HepG2 (cell line): ENCODE data around the gene SNRNP27. TPM values are rescaled to one million over a fixed set of nuclear protein-coding genes. Genes with fewer than 3 reads are reported as not detected.

ENCODE experiments used
- ADNP ChIP-seq: sonication (generic); formaldehyde crosslinking; IDR thresholded peaks from 2 replicates; pipeline ENCODE4 v1.4.0; 2020; ENCODE audit warnings: missing genetic modification reagents
- AGO1 ChIP-seq: fragments of 200-400 bp; formaldehyde crosslinking; IDR thresholded peaks from 2 replicates; pipeline ENCODE4 v1.6.1; 2017; ENCODE audit warnings: mild to moderate bottlenecking, low read depth, low read length, moderate library complexity; ENCODE audit not compliant: poor library complexity, severe bottlenecking
- ATF7-NPFF ChIP-seq: sonication (generic); formaldehyde crosslinking; IDR thresholded peaks from 2 replicates; pipeline ENCODE4 v1.8.1; 2023; ENCODE audit warnings: mild to moderate bottlenecking, low read depth, missing genetic modification reagents, moderate library complexity
- LCORL ChIP-seq, 2 experiments: fragments of 450-650 bp in 1 of 2; sonication (generic) in 1 of 2; formaldehyde crosslinking in 1 of 2; IDR thresholded peaks; 2 replicates each; pipeline versions ENCODE4 v1.5.0 to v1.6.1; 2017 to 2020; ENCODE audit warnings: antibody characterized with exemption in 1 of 2, missing genetic modification reagents in 1 of 2
- MZF1 ChIP-seq: sonication (generic); formaldehyde crosslinking; IDR thresholded peaks from 2 replicates; pipeline ENCODE4 v1.8.1; 2023; ENCODE audit warnings: mild to moderate bottlenecking, missing genetic modification reagents, borderline replicate concordance
- NR2F6 ChIP-seq, 2 experiments: IDR thresholded peaks; 2 replicates each; pipeline ENCODE4 v1.6.1; 2016; ENCODE audit warnings: antibody characterized with exemption in 1 of 2, mild to moderate bottlenecking in 1 of 2
- PITX1 ChIP-seq: sonication (generic); formaldehyde crosslinking; IDR thresholded peaks from 2 replicates; pipeline ENCODE4 v1.5.1; 2020; ENCODE audit warnings: mild to moderate bottlenecking, missing genetic modification reagents
- PRMT3 ChIP-seq: sonication (generic); formaldehyde crosslinking; IDR thresholded peaks from 2 replicates; pipeline ENCODE4 v1.8.1; 2022; ENCODE audit warnings: low read depth, mild to moderate bottlenecking, moderate library complexity, missing genetic modification reagents, borderline replicate concordance
- SATB2 ChIP-seq: sonication (generic); formaldehyde crosslinking; IDR thresholded peaks from 2 replicates; pipeline ENCODE4 v1.5.0; 2020; ENCODE audit warnings: missing genetic modification reagents
- SMAD1 ChIP-seq: sonication (generic); formaldehyde crosslinking; IDR thresholded peaks from 2 replicates; pipeline ENCODE4 v1.4.0; 2020; ENCODE audit warnings: missing genetic modification reagents, low read depth, mild to moderate bottlenecking, borderline replicate concordance
- TSC22D2 ChIP-seq: sonication (generic); formaldehyde crosslinking; IDR thresholded peaks from 2 replicates; pipeline ENCODE4 v1.5.1; 2020; ENCODE audit warnings: missing genetic modification reagents, mild to moderate bottlenecking, borderline replicate concordance
- ZFP62 ChIP-seq: sonication (generic); formaldehyde crosslinking; IDR thresholded peaks from 2 replicates; pipeline ENCODE4 v1.4.0; 2020; ENCODE audit warnings: missing genetic modification reagents
- ZMYM2 ChIP-seq: sonication (generic); formaldehyde crosslinking; IDR thresholded peaks from 2 replicates; pipeline ENCODE4 v1.8.0; 2022; ENCODE audit warnings: mild to moderate bottlenecking, missing genetic modification reagents
- ZNF546 ChIP-seq: sonication (generic); formaldehyde crosslinking; conservative IDR thresholded peaks from 2 replicates; pipeline ENCODE4 v1.8.1; 2023; ENCODE audit warnings: mild to moderate bottlenecking, missing genetic modification reagents
- ZNF547 ChIP-seq: sonication (generic); formaldehyde crosslinking; IDR thresholded peaks from 2 replicates; pipeline ENCODE4 v1.5.1; 2020; ENCODE audit warnings: mild to moderate bottlenecking, missing genetic modification reagents
- ZNF550 ChIP-seq: sonication (generic); formaldehyde crosslinking; IDR thresholded peaks from 2 replicates; pipeline ENCODE4 v1.4.0; 2020; ENCODE audit warnings: mild to moderate bottlenecking, missing genetic modification reagents, borderline replicate concordance
- polyA plus RNA-seq, 8 experiments: library from polyadenylated mRNA; depleted of rRNA in 3 of 8; stranded (reverse) in 7 of 8; unstranded in 1 of 8; fragments of >200 nt; fragmentation: Illumina TruSeq in 4 of 8; extraction: Trizol in 4 of 8; gene quantifications; 2 replicates each; pipeline versions ENCODE4 v1.2.1 to v1.2.3, GENCODE V29; 2011 to 2016; ENCODE audit warnings: low read depth in 4 of 8, missing spikeins in 1 of 8, mixed read lengths in 1 of 8; ENCODE audit not compliant: insufficient read depth in 1 of 8
- total RNA-seq, 5 experiments: library from RNA; depleted of rRNA; stranded (reverse); fragments of >200 nt; fragmentation: Illumina TruSeq; extraction: Trizol; gene quantifications; 2 replicates each; pipeline ENCODE4 v1.2.3, GENCODE V29; 2016; ENCODE audit warnings: low read depth in 1 of 5
- TF ChIP-seq, protein P1 (sequence below): sonication (generic); formaldehyde crosslinking; conservative IDR thresholded peaks from 2 replicates; pipeline ENCODE4 v1.8.1; 2023; ENCODE audit warnings: missing genetic modification reagents
- TF ChIP-seq, protein P2 (sequence below): sonication (generic); formaldehyde crosslinking; IDR thresholded peaks from 2 replicates; pipeline ENCODE4 v1.4.0; 2020; ENCODE audit warnings: missing genetic modification reagents
- TF ChIP-seq, protein P3 (sequence below): sonication (generic); formaldehyde crosslinking; IDR thresholded peaks from 2 replicates; pipeline ENCODE4 v1.4.0; 2020; ENCODE audit warnings: mild to moderate bottlenecking, missing genetic modification reagents
- TF ChIP-seq, protein P4 (sequence below): sonication (generic); formaldehyde crosslinking; IDR thresholded peaks from 2 replicates; pipeline ENCODE4 v1.9.0; 2021; ENCODE audit warnings: missing genetic modification reagents, borderline replicate concordance

Gene SNRNP27
- total and polyA plus RNA-seq, 2 of the 13 experiments (the other 11 are each of a cell fraction or from before 2014, with no cell fraction given) = 49.8 to 54.6 TPM

DNA sequence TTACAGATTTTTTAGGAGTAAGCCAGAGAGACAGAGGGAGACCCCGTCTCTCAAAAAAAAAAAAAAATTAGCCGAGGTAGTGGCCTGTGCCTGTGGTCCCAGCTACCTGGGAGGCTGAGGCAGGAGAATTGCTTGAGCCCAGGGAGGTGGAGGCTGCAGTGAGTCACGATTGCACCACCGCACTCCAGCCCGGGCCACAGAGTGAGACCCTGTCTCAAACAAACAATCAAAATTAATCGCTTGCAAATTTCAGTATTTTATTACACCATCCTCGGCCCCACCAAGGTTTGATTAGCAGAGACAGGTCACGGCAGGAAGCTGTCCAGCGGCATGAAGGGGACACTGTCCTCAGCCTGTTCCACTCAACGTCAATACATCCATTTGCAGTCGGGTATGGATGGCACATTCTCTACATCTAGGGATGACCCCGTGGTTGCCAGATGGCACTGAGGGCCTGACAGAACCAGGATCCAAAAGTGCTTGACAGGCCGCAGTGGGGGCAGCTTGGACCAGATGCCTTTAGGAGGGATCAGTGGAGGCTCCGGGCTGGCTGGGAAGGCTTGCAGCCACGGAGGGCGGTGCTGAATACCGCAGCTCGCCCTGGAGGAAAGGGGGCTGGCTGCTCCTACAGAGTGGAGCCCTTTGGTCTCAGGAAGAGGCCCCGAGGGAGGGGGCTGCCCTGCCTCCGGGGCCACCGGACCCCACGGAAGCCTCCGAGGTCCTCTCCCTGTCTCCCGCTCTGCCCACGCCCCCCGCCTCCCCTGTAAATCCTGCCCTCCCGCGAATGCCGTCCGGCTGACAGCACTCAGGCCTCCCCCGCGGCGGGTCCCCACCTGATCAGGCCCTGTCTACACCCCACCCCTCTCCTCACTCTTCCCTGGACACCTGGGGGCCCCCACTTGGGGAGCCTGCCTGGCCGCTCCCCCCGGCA is 54.5 kb downstream of the SNRNP27 start (continued):
- TF ChIP-seq, protein P1, sequence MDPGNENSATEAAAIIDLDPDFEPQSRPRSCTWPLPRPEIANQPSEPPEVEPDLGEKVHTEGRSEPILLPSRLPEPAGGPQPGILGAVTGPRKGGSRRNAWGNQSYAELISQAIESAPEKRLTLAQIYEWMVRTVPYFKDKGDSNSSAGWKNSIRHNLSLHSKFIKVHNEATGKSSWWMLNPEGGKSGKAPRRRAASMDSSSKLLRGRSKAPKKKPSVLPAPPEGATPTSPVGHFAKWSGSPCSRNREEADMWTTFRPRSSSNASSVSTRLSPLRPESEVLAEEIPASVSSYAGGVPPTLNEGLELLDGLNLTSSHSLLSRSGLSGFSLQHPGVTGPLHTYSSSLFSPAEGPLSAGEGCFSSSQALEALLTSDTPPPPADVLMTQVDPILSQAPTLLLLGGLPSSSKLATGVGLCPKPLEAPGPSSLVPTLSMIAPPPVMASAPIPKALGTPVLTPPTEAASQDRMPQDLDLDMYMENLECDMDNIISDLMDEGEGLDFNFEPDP (CRISPR knock-in tag) = 0 out of 2 replicates have a peak, but pooled peaks have one; percentile 47
- TF ChIP-seq ZMYM2 (0 out of 2 replicates have a peak, but pooled peaks have one; percentile 28), ZFP62 (CRISPR knock-in tag) (no peak), PITX1 (CRISPR knock-in tag) (no peak), ZNF547 (CRISPR knock-in tag) (peak; percentile 30; the same call in 1 of the 2 replicates), SMAD1 (CRISPR knock-in tag) (0 out of 2 replicates have a peak, but pooled peaks have one; percentile 62), ADNP (peak; percentile 63; the same call in 1 of the 2 replicates), ATF7-NPFF (CRISPR knock-in tag) (0 out of 2 replicates have a peak, but pooled peaks have one; percentile 38), LCORL (IDR thresholded peaks at IDR 0.05) (no peak), LCORL (CRISPR knock-in tag; IDR thresholded peaks at IDR 0.05) (peak; percentile 53; the same call in 1 of the 2 replicates), TSC22D2 (no peak), AGO1 (peak; percentile 30), MZF1 (CRISPR knock-in tag) (no peak), ZNF550 (CRISPR knock-in tag) (peak; percentile 61; the same call in 1 of the 2 replicates), ZNF546 (CRISPR knock-in tag) (0 out of 2 replicates have a peak, but pooled peaks have one; percentile 49), SATB2 (CRISPR knock-in tag) (no peak), PRMT3 (0 out of 2 replicates have a peak, but pooled peaks have one; percentile 42), NR2F6 (IDR thresholded peaks at IDR 0.05) (no peak), NR2F6 (CRISPR knock-in tag; IDR thresholded peaks at IDR 0.05) (0 out of 2 replicates have a peak, but pooled peaks have one; percentile 21)
- TF ChIP-seq, protein P2, sequence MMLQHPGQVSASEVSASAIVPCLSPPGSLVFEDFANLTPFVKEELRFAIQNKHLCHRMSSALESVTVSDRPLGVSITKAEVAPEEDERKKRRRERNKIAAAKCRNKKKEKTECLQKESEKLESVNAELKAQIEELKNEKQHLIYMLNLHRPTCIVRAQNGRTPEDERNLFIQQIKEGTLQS = peak; percentile 79; the same call in 1 of the 2 replicates
- TF ChIP-seq, protein P3, sequence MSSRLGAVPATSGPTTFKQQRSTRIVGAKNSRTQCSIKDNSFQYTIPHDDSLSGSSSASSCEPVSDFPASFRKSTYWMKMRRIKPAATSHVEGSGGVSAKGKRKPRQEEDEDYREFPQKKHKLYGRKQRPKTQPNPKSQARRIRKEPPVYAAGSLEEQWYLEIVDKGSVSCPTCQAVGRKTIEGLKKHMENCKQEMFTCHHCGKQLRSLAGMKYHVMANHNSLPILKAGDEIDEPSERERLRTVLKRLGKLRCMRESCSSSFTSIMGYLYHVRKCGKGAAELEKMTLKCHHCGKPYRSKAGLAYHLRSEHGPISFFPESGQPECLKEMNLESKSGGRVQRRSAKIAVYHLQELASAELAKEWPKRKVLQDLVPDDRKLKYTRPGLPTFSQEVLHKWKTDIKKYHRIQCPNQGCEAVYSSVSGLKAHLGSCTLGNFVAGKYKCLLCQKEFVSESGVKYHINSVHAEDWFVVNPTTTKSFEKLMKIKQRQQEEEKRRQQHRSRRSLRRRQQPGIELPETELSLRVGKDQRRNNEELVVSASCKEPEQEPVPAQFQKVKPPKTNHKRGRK (CRISPR knock-in tag) = peak; percentile 63; the same call in 1 of the 2 replicates
- TF ChIP-seq, protein P4, sequence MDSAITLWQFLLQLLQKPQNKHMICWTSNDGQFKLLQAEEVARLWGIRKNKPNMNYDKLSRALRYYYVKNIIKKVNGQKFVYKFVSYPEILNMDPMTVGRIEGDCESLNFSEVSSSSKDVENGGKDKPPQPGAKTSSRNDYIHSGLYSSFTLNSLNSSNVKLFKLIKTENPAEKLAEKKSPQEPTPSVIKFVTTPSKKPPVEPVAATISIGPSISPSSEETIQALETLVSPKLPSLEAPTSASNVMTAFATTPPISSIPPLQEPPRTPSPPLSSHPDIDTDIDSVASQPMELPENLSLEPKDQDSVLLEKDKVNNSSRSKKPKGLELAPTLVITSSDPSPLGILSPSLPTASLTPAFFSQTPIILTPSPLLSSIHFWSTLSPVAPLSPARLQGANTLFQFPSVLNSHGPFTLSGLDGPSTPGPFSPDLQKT (CRISPR knock-in tag) = no peak
